DLD1 (cell line): ENCODE results near the gene SNTG2.

Experiments used
- in situ Hi-C: cut with HindIII; loops from 2 replicates; pipeline ENCODE4 v1.10.0; 2017; ENCODE audit warnings: low sequenced_read_pairs

SNTG2 gene

GRCh38 chr2:951224-952006, 766 bp downstream of the SNTG2 start:
- in situ Hi-C loops: no loop called here

- in situ Hi-C loops: no loop called here
Observed at GRCh38 chr2:953408-953807, 2.8 kb downstream of the SNTG2 start.

GRCh38 chr2:953975-954686, 3.5 kb downstream of the SNTG2 start:
- in situ Hi-C loops: no loop called here

- in situ Hi-C loops: no loop called here
Observed at GRCh38 chr2:954687-955000, 4.0 kb downstream of the SNTG2 start.

GRCh38 chr2:955829-956731, 5.4 kb downstream of the SNTG2 start:
- in situ Hi-C loops: no loop called here

GRCh38 chr2:959457-959856, 8.8 kb downstream of the SNTG2 start:
- in situ Hi-C loops: no loop called here

- in situ Hi-C loops: no loop called here
Observed at GRCh38 chr2:960061-960736, 9.6 kb downstream of the SNTG2 start.

- in situ Hi-C loops: no loop called here
Observed at GRCh38 chr2:961786-962185, 11.1 kb downstream of the SNTG2 start.

GRCh38 chr2:963876-964275, 13.2 kb downstream of the SNTG2 start:
- in situ Hi-C loops: no loop called here

GRCh38 chr2:964562-964961, 13.9 kb downstream of the SNTG2 start:
- in situ Hi-C loops: no loop called here

- in situ Hi-C loops: no loop called here
Observed at GRCh38 chr2:965640-966147, 15.0 kb downstream of the SNTG2 start.

GRCh38 chr2:973129-973528, 22.5 kb downstream of the SNTG2 start:
- in situ Hi-C loops: no loop called here

- in situ Hi-C loops: no loop called here
Observed at GRCh38 chr2:974054-974453, 23.4 kb downstream of the SNTG2 start.

- in situ Hi-C loops: no loop called here
Observed at GRCh38 chr2:974502-974901, 23.9 kb downstream of the SNTG2 start.

GRCh38 chr2:975095-975494, 24.4 kb downstream of the SNTG2 start:
- in situ Hi-C loops: no loop called here

GRCh38 chr2:979069-979928, 28.6 kb downstream of the SNTG2 start:
- in situ Hi-C loops: no loop called here

GRCh38 chr2:980176-980575, 29.5 kb downstream of the SNTG2 start:
- in situ Hi-C loops: no loop called here

GRCh38 chr2:981258-981657, 30.6 kb downstream of the SNTG2 start:
- in situ Hi-C loops: no loop called here

GRCh38 chr2:981759-982158, 31.1 kb downstream of the SNTG2 start:
- in situ Hi-C loops: no loop called here

GRCh38 chr2:985317-985898, 34.8 kb downstream of the SNTG2 start:
- in situ Hi-C loops: no loop called here
